NCI-H345 treated with DMSO at 0.1 percent for 48 hours (cell line): Measurements from ENCODE around the gene C5orf22.
"Not testable (repeated sequence)": the region's sequence is repeated elsewhere in the genome, so short reads cannot be mapped to it uniquely, and the experiment has no call there.

ENCODE experiments used
- DNase-seq: peaks from one replicate; lab custom pipeline; 2025; ENCODE audit not compliant: unreplicated experiment; lab: John Stamatoyannopoulos, UW

C5orf22 gene

DNA sequence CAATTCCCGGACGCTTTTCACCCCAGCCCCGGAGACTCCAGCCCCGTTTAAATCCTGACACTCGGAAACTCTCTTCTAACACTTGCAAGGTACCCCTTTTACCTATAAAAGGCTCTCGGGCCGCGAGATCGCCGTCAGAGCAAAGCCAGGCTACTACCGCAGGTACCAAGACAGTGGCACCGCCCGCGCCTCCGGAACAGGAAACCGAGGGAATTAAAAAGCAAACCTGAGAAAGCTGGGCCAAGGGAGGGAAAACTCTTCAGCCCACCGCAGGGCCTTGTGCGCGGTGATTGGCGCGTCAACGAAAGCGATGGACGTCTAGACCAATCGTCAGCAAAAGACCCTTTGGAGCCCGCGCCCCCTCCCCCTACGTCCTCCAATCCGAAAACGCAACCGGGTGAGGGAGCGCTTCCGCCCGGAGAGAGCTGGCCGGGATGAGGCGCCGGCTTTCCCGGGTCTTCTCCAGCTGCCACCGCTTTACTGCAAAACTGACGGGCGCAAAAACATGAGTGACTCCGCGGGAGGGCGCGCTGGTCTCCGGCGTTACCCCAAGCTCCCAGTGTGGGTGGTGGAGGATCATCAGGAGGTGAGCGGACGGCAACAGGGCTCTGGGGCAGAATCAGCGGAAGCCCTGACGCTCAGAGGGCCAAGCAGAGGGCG lies at the start of gene C5orf22, which contains the start of gene DROSHA:
Gene C5orf22 (plus strand): TSS at position 414 of the 660 bp plus-strand sequence. CDS start 92 bp downstream, at position 506.
Gene DROSHA (minus strand): TSS at position 206 of the 660 bp plus-strand sequence. CDS start 3,034 bp downstream, outside the sequence.
- DNase-seq, result peak; percentile 95

DNA sequence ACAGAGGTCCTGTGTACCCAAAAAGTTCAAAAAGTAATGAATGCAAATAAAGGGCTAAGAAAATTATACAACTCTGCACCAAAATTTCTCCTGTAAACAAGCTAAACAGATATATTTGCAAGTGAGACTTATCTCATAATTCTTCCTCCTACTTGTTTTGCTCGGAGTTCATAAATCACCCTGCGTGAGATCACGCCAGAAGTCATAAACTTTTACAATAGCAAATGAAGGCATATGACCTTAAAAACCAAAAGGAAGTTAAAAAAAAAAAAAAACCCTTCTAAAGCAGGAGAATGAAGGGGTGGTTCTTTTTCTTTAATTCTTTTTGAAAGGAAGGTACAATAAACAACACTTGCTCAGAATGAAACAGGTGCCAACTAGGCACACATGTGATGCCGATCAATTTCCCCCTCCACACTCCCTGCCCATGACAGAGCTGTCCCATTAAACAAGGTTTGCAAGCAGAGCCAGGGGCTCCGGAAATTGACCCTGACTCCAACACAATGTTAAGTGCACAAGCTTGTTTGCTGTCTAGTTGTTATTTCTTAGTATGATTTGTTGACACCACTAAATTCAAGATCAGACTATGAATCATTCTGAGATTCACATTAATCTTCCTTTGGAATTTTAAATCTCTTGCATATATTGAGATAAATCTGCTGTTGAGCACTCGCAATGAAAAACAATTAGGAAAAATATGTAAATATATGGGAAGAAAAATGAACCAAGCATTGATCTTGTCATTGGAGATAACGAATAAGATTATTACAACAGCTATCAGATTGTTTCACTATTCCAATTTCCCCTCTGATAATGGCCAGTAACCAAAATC lies 46.5 kb upstream of the C5orf22 start:
- DNase-seq, result no peak

DNA sequence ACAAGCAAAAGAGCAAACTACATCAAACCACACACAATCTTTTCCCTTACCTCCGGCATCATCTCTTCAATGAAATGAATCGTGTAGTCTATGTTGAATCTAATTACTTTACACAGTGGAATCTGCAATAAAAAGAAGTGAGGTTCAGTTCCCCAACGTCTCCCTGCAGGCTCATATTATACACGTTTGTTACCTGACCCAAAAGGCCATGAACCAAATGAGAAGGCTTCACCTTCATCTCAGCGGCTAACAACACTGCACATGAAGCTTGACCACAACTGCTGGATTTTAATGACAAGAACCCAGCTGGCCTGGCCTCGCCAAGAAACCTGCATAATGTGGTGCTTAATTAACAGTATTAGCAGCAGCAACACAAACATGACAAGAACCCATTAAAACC lies 45.7 kb upstream of the C5orf22 start:
- no peak for DNase-seq

DNA sequence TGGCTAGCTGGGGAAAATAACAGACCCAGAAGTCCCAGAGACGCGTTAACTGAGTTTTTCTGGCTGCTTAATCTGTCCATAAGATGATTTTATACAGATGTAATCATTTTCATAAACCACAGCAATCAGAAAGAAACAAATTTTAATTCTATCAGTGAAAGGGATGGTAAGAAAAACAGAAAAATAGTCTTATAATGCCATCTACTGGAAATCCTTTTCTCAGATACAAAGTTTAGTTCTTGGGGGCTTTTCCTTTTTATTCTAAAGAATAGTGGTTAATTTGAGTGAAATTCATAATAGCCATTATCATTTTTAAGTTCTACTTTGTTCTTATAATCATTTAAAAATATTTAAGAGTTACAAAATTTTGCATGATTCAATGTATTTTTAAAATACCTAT lies 44.6 kb upstream of the C5orf22 start:
- DNase-seq, result no peak

DNA sequence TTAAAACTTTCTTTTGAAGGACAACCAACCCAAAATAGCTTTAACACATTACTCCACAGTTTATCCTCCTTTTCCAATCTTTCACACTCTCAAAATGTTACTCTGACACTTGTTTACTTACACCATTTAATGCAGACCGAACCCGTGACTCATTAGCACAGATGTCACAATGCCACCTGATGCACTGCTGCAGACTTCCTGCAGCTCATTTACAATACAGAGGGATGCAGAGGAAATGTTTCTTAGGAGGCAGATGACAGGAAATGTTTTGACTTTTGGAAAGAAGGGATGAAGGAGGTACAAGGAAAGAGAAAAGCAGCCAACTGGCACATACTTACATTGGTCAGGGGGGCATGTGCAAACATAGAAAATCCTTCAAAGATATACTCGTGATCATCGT lies 39.2 kb upstream of the C5orf22 start:
- no peak for DNase-seq

DNA sequence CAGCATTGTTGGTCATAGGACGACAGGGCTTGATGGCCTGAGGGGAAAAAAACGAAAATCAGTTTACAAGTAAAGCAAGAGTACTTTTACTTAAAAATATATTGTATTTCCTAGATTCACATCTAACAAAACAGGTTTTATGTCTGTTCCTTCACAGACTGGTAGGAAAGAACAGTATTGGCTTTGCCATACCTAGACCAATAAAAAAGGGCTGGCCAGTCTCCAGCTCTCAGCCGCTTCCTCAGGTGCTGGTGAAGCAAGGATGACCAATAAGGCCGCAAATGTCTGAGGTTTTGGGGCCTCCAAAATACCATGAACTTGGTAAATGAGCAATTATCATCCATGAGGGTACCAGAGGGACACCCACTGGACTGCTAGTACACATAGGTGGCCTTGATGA lies 36.8 kb upstream of the C5orf22 start:
- no peak for DNase-seq

DNA sequence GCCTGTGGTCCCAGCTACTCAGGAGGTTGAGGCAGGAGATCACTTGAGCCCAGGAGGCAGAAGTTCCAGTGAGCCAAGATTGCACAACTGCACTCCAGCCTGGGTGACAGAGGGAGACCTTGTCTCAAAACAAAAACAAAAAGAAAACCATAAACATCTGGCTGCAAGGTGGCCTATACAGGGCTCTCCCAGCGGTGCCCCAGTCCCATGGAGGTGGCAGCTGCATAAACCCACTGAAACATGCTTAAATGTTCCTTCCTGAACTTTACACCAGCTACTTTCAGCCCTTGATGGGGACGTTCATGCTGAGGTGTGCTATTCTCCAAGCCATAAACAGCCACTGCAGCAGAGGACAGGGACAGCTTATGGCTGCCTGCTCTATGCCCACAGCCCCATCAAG lies 35.8 kb upstream of the C5orf22 start:
- no peak for DNase-seq

DNA sequence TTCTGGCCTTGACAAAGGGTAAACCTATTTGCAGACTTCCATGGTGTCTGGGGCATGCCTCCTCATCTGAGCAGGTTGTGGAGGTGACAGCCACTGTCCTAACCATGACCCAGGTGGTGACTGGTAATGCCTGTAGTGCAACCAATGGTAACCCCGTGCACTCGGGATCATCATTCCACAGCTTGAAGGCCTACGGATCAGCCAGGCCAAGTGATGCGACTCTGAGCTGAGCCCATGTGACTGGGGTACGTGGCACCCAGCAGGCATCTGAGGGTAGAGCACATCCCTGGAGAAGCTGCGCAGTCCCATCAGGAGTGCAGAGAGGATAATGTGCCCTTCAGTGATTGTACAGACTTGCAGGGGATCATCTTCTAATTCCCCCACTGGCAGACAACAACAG lies 35.2 kb upstream of the C5orf22 start:
- DNase-seq, result no peak

DNA sequence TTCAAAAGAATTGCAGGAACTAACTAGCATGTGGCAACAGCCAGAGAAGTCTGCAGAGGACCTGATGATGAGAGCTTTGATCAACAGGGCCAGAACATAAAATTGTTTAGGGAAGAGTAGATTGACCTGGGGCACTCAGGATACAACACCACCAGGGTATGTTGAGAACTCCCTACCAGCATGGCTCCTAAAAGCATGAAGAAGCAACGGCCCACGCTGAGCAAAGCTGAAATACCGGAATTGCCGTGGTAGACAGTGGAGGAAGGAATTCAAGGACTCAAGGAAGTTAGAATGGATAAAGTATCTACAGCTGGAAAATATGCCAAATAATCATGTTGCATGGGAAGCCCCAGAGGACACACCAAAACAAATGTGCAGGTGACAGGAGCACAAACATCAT lies 31.8 kb upstream of the C5orf22 start:
- DNase-seq, result no peak

DNA sequence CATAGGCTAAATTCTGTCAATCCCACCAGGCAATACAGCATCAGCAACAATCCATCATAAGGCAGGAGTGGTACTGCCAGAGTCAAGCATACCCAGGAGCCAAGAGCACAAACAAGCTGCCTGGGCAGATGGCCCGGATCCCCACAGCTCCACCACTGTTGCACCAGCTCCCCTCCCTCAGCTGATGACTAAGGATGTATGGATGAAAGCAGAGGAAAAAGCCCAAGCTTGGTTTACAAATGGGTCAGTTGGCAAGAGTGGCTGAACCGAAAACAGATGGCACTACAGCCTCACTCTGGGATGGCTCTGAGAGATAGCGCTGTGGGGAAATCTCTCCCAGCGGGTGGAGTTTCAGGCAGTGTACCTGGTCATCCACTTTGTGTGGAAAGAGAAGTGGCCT lies 29.6 kb upstream of the C5orf22 start:
- DNase-seq, result no peak

DNA sequence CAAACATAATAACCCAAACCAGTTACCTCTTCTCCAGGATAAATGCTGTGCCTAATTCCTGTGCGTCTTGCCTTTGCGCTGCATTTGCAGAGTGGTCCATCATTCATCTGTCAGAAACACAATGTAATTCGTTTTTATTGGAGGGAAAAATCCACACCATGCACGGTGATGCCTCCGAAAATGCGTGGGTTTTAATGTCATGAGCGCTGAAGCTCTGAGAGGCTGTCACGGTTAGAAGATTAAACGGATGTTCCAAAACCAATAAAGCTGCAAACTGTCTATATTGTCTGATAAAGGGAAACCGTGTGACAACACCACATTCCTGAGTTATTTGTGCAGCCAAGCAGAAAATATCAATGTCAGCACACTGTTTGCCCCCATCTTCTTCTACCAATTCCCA lies 27.6 kb upstream of the C5orf22 start:
- no peak for DNase-seq

DNA sequence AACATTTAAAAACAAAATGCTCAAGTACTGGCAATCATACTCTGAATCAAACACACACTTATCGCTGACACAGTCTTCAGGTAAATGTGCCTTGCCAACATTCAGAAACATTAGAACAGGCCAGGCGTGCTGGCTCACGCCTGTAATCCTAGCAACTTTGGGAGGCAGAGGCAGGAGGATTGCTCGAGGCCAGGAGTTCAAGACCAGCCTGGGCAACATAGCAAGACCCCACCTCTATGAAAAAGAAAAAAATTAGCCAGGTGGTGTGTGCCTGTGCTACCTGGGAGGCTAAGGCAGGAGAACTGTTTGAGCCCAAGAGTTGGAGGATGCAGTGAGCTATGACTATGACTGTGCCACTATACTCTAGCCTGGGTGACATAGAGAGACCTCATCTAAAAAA lies 20.8 kb upstream of the C5orf22 start:
- no peak for DNase-seq

DNA sequence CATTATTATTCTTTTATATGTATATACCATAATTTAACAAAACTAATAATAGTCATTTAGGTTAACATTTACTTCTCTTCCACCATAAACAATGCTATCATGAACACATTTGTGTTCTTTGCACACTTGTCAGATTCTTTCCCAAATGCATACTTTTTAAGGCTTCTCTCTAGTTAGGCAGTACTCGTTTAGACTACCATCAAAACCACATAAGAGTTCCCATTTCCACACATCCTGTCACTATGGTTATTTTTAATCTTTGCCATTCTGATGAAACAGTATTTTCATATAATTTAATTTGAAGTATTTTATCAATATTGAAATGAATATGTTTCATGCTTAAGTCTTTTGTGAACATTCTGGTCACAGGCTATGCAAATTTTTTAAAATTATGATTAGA lies 15.3 kb upstream of the C5orf22 start:
- DNase-seq, result no peak

DNA sequence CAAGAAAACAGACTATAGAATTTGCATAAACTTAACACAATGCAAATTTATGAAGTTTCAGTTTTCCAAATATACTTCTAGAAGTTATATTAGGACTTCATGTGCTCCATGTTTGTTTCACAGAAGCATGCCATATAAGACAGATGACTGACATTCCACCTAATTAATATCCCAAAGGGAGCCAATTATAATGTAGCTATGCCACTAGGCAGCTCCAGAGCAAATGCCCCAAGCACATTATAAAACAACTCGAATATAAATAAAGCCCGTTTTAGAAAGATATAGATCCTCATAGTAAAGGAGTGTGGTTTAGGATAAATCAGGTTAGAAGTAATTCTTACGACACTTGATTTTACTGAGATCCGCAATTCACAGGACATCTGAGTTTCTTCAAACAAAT lies 9.1 kb upstream of the C5orf22 start:
- no peak for DNase-seq

DNA sequence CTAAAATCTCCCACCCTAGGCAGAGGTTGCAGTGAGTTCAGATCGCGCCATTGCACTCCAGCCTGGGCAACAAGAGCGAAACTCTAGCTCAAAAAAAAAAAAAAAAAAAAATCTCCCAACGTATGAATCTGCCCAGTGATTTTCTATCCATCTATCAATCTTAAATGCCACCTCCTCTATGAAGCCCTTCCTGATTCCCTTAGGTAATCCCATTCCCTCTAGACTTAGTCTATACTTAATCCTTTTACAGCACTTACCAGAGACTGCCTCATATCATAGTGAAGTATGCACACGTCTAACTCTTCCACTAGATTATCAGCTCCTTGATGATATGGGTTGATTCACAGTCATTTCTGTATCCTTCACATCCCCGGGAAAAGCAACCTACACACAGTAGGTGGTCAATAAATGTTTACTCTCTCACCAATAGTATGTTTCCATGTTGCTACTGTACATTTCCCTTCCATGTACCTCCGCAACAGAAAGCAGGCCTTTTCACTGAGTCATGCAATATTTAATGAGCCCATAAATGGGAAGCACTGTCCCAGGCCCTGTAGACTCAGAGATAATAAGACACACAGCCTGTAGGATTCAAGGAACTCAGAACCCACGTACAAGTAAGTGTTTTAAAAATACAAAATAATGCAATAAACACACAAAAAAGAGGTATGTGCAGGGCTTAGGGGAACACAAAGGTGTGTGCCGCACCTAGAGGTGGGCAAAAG lies 1.4 kb upstream of the C5orf22 start:
- DNase-seq, result no peak

DNA sequence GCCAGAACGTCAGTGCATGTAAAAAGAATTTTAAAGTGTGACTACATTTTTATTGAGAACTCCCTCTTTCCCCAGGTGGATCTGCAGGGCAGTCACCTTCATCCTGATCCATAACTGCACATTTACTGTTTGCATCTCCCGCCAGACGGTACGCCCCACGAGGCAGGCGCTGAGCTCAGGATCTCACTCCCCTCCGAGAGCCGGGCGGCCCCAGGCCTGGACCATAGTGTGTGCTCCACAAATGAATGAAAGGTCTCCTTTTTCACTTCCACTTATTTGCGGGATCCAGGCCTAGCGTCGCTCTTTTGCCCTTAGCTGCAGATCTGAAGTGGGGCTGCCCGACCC lies 586 bp upstream of the C5orf22 start:
- no peak for DNase-seq

DNA sequence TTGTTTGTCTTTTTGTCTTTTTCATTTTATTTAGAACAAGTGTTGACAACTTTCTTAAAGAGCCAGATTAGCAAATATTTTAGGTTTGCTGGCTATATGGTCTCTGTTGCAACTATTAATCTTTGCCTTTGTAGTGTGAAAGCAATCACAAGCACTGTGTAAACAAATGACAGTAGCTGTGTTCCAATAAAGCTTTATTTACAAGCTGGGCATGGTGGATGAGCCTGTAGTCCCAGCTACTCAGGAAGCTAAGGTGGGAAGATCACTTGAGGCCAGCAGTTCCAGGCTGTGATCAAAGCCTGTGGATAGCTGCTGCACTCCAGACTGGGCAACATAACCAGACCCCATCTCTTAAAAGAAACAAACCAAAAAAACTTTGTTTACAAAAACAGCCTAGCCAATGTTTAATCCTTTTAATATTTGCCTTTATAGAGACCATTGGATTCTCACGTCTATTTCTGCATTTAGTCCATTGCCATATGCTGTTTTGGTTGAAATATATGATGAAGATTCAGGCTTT lies 2.5 kb downstream of the C5orf22 start:
- no peak for DNase-seq

DNA sequence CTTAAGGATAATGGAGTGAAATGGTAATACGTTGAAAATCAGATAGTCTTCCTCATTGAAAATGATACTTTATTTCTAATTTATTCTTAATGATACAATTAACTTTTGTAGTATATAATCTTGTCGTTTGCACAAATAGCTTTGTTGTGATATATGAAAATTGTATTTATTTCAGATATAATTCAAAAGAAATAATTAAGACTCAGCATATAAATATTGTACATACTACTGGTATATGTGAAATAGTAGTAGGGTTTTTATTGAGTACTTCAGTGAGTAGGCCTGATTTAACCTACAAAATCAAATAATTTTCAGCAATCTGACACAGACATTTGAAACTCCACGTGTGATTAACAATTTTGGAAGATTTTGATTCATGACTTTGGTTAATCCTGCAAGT lies 4.8 kb downstream of the C5orf22 start:
- DNase-seq, result no peak

DNA sequence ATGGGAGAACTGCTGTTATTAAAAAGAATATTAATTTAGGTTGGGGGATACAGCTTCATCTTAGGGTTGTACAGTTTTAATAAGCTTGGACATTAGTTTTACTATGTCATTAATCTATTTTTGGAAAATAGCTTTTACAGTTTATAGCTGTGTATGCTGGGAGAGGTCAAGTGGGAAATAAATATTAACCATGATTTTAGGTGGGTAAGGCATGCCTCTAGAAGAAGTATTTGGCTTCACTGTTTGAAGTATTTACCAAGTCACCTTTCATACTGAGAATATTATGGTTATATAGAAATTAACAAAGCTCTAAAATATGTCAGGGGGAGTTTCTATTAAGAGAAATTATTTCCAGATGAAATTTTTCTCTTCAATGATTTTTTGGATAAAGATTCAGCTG lies 5.2 kb downstream of the C5orf22 start:
- DNase-seq, result no peak

DNA sequence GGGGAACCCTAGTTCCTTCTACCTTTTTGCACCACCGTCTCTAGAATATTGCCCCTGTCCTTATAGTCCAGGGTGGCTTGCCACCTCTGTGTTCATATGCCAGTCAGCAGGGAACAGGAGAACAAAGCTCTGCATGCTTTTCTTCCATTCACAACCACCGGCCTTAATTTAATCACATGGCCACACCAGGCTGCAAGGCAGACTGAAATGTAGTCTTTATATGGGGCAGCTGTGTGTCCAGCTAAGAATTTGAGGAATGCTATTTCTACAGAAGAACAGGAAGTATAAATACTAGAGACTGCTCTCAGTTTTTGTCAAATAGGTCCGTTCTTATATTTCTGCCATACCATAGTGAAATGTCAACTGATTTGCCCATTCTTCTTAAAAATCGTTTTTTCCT lies 5.8 kb downstream of the C5orf22 start:
- DNase-seq, result no peak

DNA sequence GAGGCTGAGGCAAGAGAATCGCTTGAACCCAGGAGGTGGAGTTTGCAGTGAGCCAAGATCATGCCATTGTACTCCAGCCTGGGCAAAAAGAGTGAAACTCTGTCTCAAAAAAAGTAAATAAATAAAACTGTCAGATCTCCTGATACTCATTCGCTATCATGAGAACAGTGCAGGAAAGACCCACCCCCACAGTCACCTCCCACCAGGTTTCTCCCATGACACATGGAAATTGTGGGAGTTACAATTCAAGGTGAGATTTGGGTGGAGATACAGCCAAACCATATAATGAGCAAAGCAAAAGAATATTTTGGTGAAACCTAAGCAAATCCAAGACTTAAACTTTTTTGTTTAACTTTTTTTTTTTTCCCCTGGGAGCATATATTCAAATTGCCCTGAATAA lies 17.0 kb downstream of the C5orf22 start:
- not testable (repeated sequence) for DNase-seq

DNA sequence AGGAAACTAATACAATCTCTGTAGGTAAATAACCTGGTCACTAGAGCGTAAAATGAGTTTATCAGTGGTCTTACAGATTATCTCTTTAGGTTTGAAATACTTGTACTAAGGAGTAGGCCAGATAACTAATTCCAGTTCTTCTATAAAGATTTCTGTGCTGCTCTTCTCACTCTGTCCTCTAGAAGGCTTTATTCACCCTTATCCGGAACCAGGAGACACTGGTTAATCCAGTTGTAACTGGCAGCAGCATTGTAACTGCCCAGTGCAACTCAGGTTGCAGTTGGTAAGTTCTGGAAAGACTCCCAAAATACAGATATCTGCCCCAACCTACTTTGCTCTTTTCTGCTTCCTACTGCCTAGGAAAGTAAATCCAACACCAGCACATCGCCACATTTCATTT lies 19.8 kb downstream of the C5orf22 start:
- no peak for DNase-seq
